MCF 10A (cell line): Measurements from ENCODE around the gene UBE2V1. TPM values are rescaled to one million over a fixed set of nuclear protein-coding genes. Genes with fewer than 3 reads are reported as not detected.
"Not testable (repeated sequence)": the region's sequence is repeated elsewhere in the genome, so short reads cannot be mapped to it uniquely, and the experiment has no call there.

Experiments used
- BruUV-seq: library from RNA; stranded (reverse); fragments of 400-500 nt; replicated peaks from 2 replicates; lab custom pipeline; 2021; lab: Mats Ljungman, UMichigan
- CTCF ChIA-PET: fragments of 300-600 bp; sonication (Branson Sonifier 250); formaldehyde crosslinking; extraction: SDS; loops from one replicate; lab custom pipeline; 2021; ENCODE audit warnings: antibody characterized with exemption, inconsistent platforms; lab: Yijun Ruan, JAX
- POLR2A ChIA-PET: fragments of 300-600, 350-650 bp; sonication (Branson Sonifier 250); formaldehyde crosslinking; extraction: SDS; loops from one replicate; lab custom pipeline; 2020; ENCODE audit warnings: antibody characterized with exemption, inconsistent platforms; lab: Yijun Ruan, JAX
- DNase-seq: peaks from one replicate; pipeline ENCODE4 v3.0.0-alpha.2; 2018; ENCODE audit not compliant: unreplicated experiment
- H3K27ac Mint-ChIP-seq: one replicate; pipeline ENCODE4 v1.8.0; 2022; ENCODE audit warnings: mild to moderate bottlenecking, low read depth, mixed read lengths; ENCODE audit not compliant: unreplicated experiment
- H3K27me3 Mint-ChIP-seq: one replicate; pipeline ENCODE4 v1.8.0; 2022; ENCODE audit warnings: mixed read lengths; ENCODE audit not compliant: insufficient read depth, unreplicated experiment
- H3K36me3 Mint-ChIP-seq: one replicate; pipeline ENCODE4 v1.8.0; 2022; ENCODE audit warnings: mild to moderate bottlenecking, moderate library complexity, mixed read lengths; ENCODE audit not compliant: insufficient read depth, unreplicated experiment
- H3K4me1 Mint-ChIP-seq: one replicate; pipeline ENCODE4 v1.8.0; 2022; ENCODE audit warnings: mixed read lengths; ENCODE audit not compliant: insufficient read depth, unreplicated experiment
- H3K4me3 Mint-ChIP-seq: one replicate; pipeline ENCODE4 v1.8.0; 2022; ENCODE audit warnings: mild to moderate bottlenecking, moderate library complexity, mixed read lengths; ENCODE audit not compliant: unreplicated experiment
- H3K9me3 Mint-ChIP-seq: one replicate; pipeline ENCODE4 v1.8.0; 2022; ENCODE audit warnings: mixed read lengths; ENCODE audit not compliant: unreplicated experiment
- CTCF ChIP-seq: fragments of 200-600 bp; IDR thresholded peaks from one replicate; pipeline ENCODE4 v1.8.0; 2022; ENCODE audit warnings: antibody characterized with exemption, mild to moderate bottlenecking; ENCODE audit not compliant: unreplicated experiment
- intact Hi-C: fragments of 100-400 bp; cut with micrococcal nuclease; formaldehyde crosslinking; loops from 2 replicates; pipeline ENCODE4 v1.14.1; 2022
- total RNA-seq: library from RNA; stranded (reverse); gene quantifications from 2 replicates; pipeline ENCODE4 v1.2.3, GENCODE V29; 2022

The UBE2V1 gene
- total RNA-seq, 1 experiment from 2014 or later: 99.5 TPM

GRCh38 chr20:50138120-50138478 lies 25.1 kb upstream of the UBE2V1 start:
- ChIA-PET POLR2A (interaction anchor here (0.6 to 19.2 kb wide), 8 partner anchors 12 to 346 kb away, joined by 3 to 386 read pairs (median 6); partner anchors contain the start of genes PEDS1 and UBE2V1), CTCF (interaction anchor here (1.0 to 9.5 kb wide), 7 partner anchors 11 to 67 kb away, joined by 3 to 129 read pairs (median 5); no protein-coding TSS in a partner anchor)
- DNase-seq: peak; percentile 42
- Mint-ChIP-seq H3K27me3 (no peaks in the 10 kb centered on the region), H3K4me1 (peaks cover 42% of the 10 kb centered on the region), H3K27ac (peak overlapping the region; percentile 93), H3K9me3 (no peaks in the 10 kb centered on the region), H3K36me3 (peaks cover 65% of the 10 kb centered on the region), H3K4me3 (no peak overlapping the region)
- intact Hi-C loops: no loop called here
- no peak for TF ChIP-seq CTCF
- no TSS peak for BruUV-seq

GRCh38 chr20:50137702-50138101 lies 24.8 kb upstream of the UBE2V1 start:
- H3K4me3 Mint-ChIP-seq, BruUV-seq, H3K9me3 Mint-ChIP-seq, H3K27me3 Mint-ChIP-seq, intact Hi-C loops: not testable (repeated sequence)
- peak overlapping the region; percentile 93 for H3K27ac Mint-ChIP-seq
- peaks cover 68% of the 10 kb centered on the region for H3K36me3 Mint-ChIP-seq
- H3K4me1 Mint-ChIP-seq: peaks cover 39% of the 10 kb centered on the region
- ChIA-PET CTCF (interaction anchor here (1.0 to 9.5 kb wide), 7 partner anchors 15 to 66 kb away, joined by 3 to 129 read pairs (median 5); no protein-coding TSS in a partner anchor), POLR2A (interaction anchor here (0.6 to 19.2 kb wide), 6 partner anchors 11 to 292 kb away, joined by 3 to 386 read pairs (median 10); partner anchors contain the start of genes PEDS1 and UBE2V1)
- peak; percentile 91 for DNase-seq

DNA sequence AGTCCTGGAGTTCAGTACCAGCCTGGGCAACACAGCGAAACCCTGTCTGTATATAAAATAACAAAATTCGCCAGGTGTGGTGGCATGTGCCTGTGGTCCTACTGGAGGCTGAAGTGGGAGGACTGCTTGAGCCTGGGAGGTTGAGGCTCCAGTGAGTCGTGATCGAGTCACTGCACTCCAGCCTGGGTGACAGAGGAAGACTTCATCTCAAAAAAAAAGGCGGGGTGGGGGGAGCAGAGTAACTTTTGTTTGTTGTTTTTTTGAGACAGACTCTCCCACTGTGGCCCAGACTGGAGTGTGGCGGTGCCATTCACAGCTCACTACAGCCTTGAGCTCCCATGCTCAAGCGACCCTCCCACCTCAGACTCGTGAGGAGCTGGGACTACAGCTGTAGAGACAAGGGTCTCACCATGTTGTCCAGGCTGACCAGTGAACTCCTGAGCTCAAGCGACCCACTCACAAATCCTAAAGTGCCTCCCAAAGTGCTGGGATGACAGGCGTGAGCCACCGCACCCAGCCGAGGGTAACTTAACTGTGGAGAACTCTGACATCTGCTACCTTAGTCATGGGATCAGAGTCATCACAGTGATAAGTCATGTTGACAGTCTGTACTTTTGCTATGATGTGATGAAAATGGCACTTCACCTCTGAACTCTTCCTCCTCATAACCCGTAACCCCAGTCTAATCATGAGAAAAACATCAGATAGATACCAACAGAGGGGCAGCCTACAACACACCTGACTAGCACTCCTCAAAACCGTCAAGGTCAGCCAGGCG lies 24.1 kb upstream of the UBE2V1 start:
- CTCF ChIA-PET: interaction anchor here (0.5 to 9.5 kb wide), 7 partner anchors 15 to 376 kb away, joined by 3 to 129 read pairs (median 5); no protein-coding TSS in a partner anchor
- no peaks in the 10 kb centered on the region for H3K27me3 Mint-ChIP-seq
- no TSS peak for BruUV-seq
- intact Hi-C loops: no loop called here
- no peak for TF ChIP-seq CTCF
- peaks cover 67% of the 10 kb centered on the region for H3K36me3 Mint-ChIP-seq
- no peaks in the 10 kb centered on the region for H3K9me3 Mint-ChIP-seq
- H3K27ac Mint-ChIP-seq: peak overlapping the region; percentile 93
- no peak overlapping the region for H3K4me3 Mint-ChIP-seq
- DNase-seq: peak; percentile 41
- POLR2A ChIA-PET: interaction anchor here (0.5 to 19.2 kb wide), 6 partner anchors 10 to 593 kb away, joined by 3 to 386 read pairs (median 10); partner anchors contain the start of genes PEDS1 and UBE2V1
- peaks cover 41% of the 10 kb centered on the region for H3K4me1 Mint-ChIP-seq

DNA sequence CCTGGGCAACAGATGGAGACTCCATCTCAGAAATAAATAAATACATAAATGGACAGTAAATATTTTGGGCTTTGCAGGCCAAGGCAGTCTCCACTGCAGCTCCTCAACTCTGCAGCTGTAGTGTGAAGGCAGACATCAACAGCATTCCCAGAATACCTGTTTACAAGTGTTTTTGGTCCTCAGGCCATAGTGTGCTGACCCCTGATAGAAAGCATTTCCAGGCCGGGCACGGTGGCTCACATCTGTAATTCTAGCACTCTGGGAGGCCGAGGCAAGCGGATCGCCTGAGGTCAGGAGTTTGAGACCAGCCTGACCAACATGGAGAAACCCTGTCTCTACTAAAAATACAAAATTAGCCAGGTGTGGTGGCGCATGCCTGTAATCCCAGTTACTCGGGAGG lies 22.2 kb upstream of the UBE2V1 start:
- CTCF ChIA-PET: interaction anchor here (1.4 to 2.7 kb wide), 6 partner anchors 10 to 50 kb away, joined by 3 to 28 read pairs (median 8); partner anchors contain the start of genes PEDS1 and UBE2V1
- POLR2A ChIA-PET: interaction anchor here (1.4 to 2.5 kb wide), 4 partner anchors 9 to 21 kb away, joined by 6 to 18 read pairs (median 12); partner anchors contain the start of genes PEDS1 and UBE2V1
- DNase-seq, H3K9me3 Mint-ChIP-seq, H3K4me3 Mint-ChIP-seq, H3K27ac Mint-ChIP-seq, H3K27me3 Mint-ChIP-seq, BruUV-seq, intact Hi-C loops: not testable (repeated sequence)
- Mint-ChIP-seq H3K36me3 (peaks cover 75% of the 10 kb centered on the region), H3K4me1 (peaks cover 34% of the 10 kb centered on the region)
